Aorta (tissue), 5 donors: ENCODE measurements around the gene SLC25A31. TPM values are rescaled to one million over a fixed set of nuclear protein-coding genes. Genes with fewer than 3 reads are reported as not detected.
A peak's percentile ranks its signal among the peaks of the same experiment; 100 is the strongest.

Experiments
- ATAC-seq: fragments of 200-7000 bp; cut with Tn5 transposase; one replicate; pipeline ENCODE4 v1.9.1; 2022; ENCODE audit warnings: moderate library complexity; ENCODE audit not compliant: low FRiP score
- DNase-seq, 2 donors: peaks; one replicate each; pipeline ENCODE4 v3.0.0-alpha.2; 2020
- H3K27ac ChIP-seq, 2 donors: one replicate each; pipeline ENCODE4 v1.5.1; 2013; ENCODE audit warnings: low read length in 2 of 2, mild to moderate bottlenecking in 2 of 2, moderate library complexity in 2 of 2, control low read depth in 1 of 2, inconsistent platforms in 1 of 2, low read depth in 1 of 2
- H3K27me3 ChIP-seq, 2 donors: one replicate each; pipeline ENCODE4 v1.6.1; 2013; ENCODE audit warnings: control low read depth in 1 of 2, low read length in 1 of 2, mild to moderate bottlenecking in 1 of 2, moderate library complexity in 1 of 2; ENCODE audit not compliant: insufficient read depth in 2 of 2, control insufficient read depth in 1 of 2
- H3K36me3 ChIP-seq, 2 donors: one replicate each; pipeline ENCODE4 v1.6.1; 2013; ENCODE audit warnings: control low read depth in 1 of 2, low read length in 1 of 2, mild to moderate bottlenecking in 1 of 2; ENCODE audit not compliant: insufficient read depth in 2 of 2, control insufficient read depth in 1 of 2
- H3K4me1 ChIP-seq, 2 donors: one replicate each; pipeline ENCODE4 v1.6.1; 2013; ENCODE audit warnings: low read length in 2 of 2, control low read depth in 1 of 2, mild to moderate bottlenecking in 1 of 2, moderate library complexity in 1 of 2; ENCODE audit not compliant: insufficient read depth in 2 of 2, control insufficient read depth in 1 of 2
- H3K4me3 ChIP-seq, 2 donors: one replicate each; pipeline ENCODE4 v1.5.1; 2013; ENCODE audit warnings: low read length in 2 of 2, control low read depth in 1 of 2, mild to moderate bottlenecking in 1 of 2
- H3K9me3 ChIP-seq: one replicate; pipeline ENCODE4 v1.6.1; 2013; ENCODE audit warnings: mild to moderate bottlenecking, low read length; ENCODE audit not compliant: control insufficient read depth
- WGBS, 2 donors: extraction: QIAGEN DNeasy Blood & Tissue Kit; methylation state at CpG; one replicate each; pipeline ENCODE4 v1.1.7; 2013; 5-methylcytosine and 5-hydroxymethylcytosine counted together
- intact Hi-C, 2 donors: fragments of 100-400 bp; cut with DNase I; formaldehyde crosslinking; loops; one replicate each; pipeline versions ENCODE4 v1.14.2 to v1.15.0; 2022
- long read RNA-seq, 2 donors: library from polyadenylated mRNA; unstranded; transcript quantifications; one replicate each; pipeline ENCODE4 v2.0.0, GENCODE V29; 2020 to 2021
- polyA plus RNA-seq, 2 donors: library from polyadenylated mRNA; stranded (reverse); fragments of 200-250 nt; gene quantifications; one replicate each; pipeline ENCODE4 v1.2.3, GENCODE V29; 2013
- total RNA-seq, 2 donors: library from RNA; stranded (reverse); fragmentation: NEBNext Ultra II Directional; extraction: Animal tissue kit (Norgen Biotek cat#: 25700); gene quantifications; one replicate each; pipeline ENCODE4 v1.2.1, GENCODE V29; 2021
- donor health status: healthy with polysubstance abuse.
- donor health status: Bipolar disorder and iron deficiency.
- donor health status: DM: no; HTN: no; CAD: no.
- donor health status: DM: no; HTN: no; CAD: no.
- donor health status: DM: yes; HTN: yes; CAD: no.

Gene SLC25A31
- total RNA-seq (not detected), polyA plus RNA-seq (not detected)
- long read RNA-seq, donor 1, result 0 reads
- long read RNA-seq, donor 2, result 0 reads

- no peak within 1 kb of the TSS for H3K27ac ChIP-seq
- DNase-seq (peak in 1 of 2 donors; percentile 71), ATAC-seq (peak; percentile 41)
- intact Hi-C loops, result no loop called here
- H3K9me3 ChIP-seq, result no peaks in the 10 kb centered on the region
- no peaks in the 10 kb centered on the region for H3K36me3 ChIP-seq
- no peak within 1 kb of the TSS for H3K4me3 ChIP-seq
- WGBS, 2 donors, result 95 to 96% methylated on average over 64 of the region's 64 CpGs
- H3K4me1 ChIP-seq, result no peaks in the 10 kb centered on the region
- no peaks in the 10 kb centered on the region for H3K27me3 ChIP-seq
Measured at GRCh38 chr4:127730142-127730913, at the start of gene SLC25A31. Gene SLC25A31 (plus strand): TSS chr4:127730400. CDS start chr4:127730546, 146 bp downstream.

- Histone ChIP-seq H3K36me3 (no peaks in the 10 kb centered on the region), H3K27me3 (no peaks in the 10 kb centered on the region), H3K4me3 (no peak overlapping the region), H3K4me1 (no peaks in the 10 kb centered on the region), H3K27ac (no peak overlapping the region), H3K9me3 (no peaks in the 10 kb centered on the region)
- ATAC-seq (no peak), DNase-seq (no peak)
- intact Hi-C loops, result no loop called here
Measured at GRCh38 chr4:127685292-127685691, 44.9 kb upstream of the SLC25A31 start.

GRCh38 chr4:127686658-127687057, 43.5 kb upstream of the SLC25A31 start:
- ATAC-seq, result no peak
- intact Hi-C loops, result no loop called here
- H3K36me3 ChIP-seq, result no peaks in the 10 kb centered on the region
- H3K4me3 ChIP-seq, result no peak overlapping the region
- DNase-seq, result no peak
- no peaks in the 10 kb centered on the region for H3K9me3 ChIP-seq
- 79 to 83% methylated on average over 2 of the region's 2 CpGs for WGBS, 2 donors
- no peaks in the 10 kb centered on the region for H3K4me1 ChIP-seq
- H3K27ac ChIP-seq, result no peak overlapping the region
- no peaks in the 10 kb centered on the region for H3K27me3 ChIP-seq

GRCh38 chr4:127687580-127687979, 42.6 kb upstream of the SLC25A31 start:
- no peaks in the 10 kb centered on the region for H3K27me3 ChIP-seq
- DNase-seq (no peak), ATAC-seq (no peak)
- no peaks in the 10 kb centered on the region for H3K36me3 ChIP-seq
- H3K4me1 ChIP-seq, result no peaks in the 10 kb centered on the region
- H3K4me3 ChIP-seq, result no peak overlapping the region
- H3K9me3 ChIP-seq, result no peaks in the 10 kb centered on the region
- WGBS, 2 donors, result 83 to 84% methylated on average over 7 of the region's 7 CpGs
- intact Hi-C loops, result no loop called here
- no peak overlapping the region for H3K27ac ChIP-seq

GRCh38 chr4:127698789-127699200, 31.4 kb upstream of the SLC25A31 start:
- WGBS, 2 donors, result 45 to 64% methylated on average over 4 of the region's 4 CpGs
- H3K9me3 ChIP-seq, result no peaks in the 10 kb centered on the region
- no peaks in the 10 kb centered on the region for H3K4me1 ChIP-seq
- no peak for ATAC-seq
- DNase-seq, result no peak
- H3K36me3 ChIP-seq, result no peaks in the 10 kb centered on the region
- intact Hi-C loops, result no loop called here
- H3K27me3 ChIP-seq, result no peaks in the 10 kb centered on the region
- no peak overlapping the region for H3K27ac ChIP-seq
- H3K4me3 ChIP-seq, result no peak overlapping the region

GRCh38 chr4:127708985-127709384, 21.2 kb upstream of the SLC25A31 start:
- no peaks in the 10 kb centered on the region for H3K27me3 ChIP-seq
- intact Hi-C loops, result no loop called here
- H3K9me3 ChIP-seq, result no peaks in the 10 kb centered on the region
- no peaks in the 10 kb centered on the region for H3K4me1 ChIP-seq
- no peak overlapping the region for H3K4me3 ChIP-seq
- ATAC-seq, result no peak
- DNase-seq, result no peak
- no peak overlapping the region for H3K27ac ChIP-seq
- H3K36me3 ChIP-seq, result peaks cover 7 to 9% of the 10 kb centered on the region in 2 donors
- WGBS, 2 donors, result 62 to 70% methylated on average over 5 of the region's 5 CpGs

GRCh38 chr4:127709456-127709855, 20.7 kb upstream of the SLC25A31 start:
- intact Hi-C loops, result no loop called here
- no peak overlapping the region for H3K4me3 ChIP-seq
- no peaks in the 10 kb centered on the region for H3K27me3 ChIP-seq
- no peaks in the 10 kb centered on the region for H3K4me1 ChIP-seq
- 78 to 80% methylated on average over 3 of the region's 3 CpGs for WGBS, 2 donors
- no peak for DNase-seq
- peaks cover 7 to 9% of the 10 kb centered on the region in 2 donors for H3K36me3 ChIP-seq
- no peaks in the 10 kb centered on the region for H3K9me3 ChIP-seq
- no peak overlapping the region for H3K27ac ChIP-seq
- no peak for ATAC-seq

- Histone ChIP-seq H3K36me3 (no peaks in the 10 kb centered on the region), H3K4me3 (no peak overlapping the region), H3K27me3 (no peaks in the 10 kb centered on the region), H3K27ac (no peak overlapping the region), H3K9me3 (no peaks in the 10 kb centered on the region), H3K4me1 (no peaks in the 10 kb centered on the region)
- ATAC-seq, result no peak
- intact Hi-C loops, result no loop called here
- no peak for DNase-seq
- 94% methylated on average over 19 of the region's 19 CpGs for WGBS, 2 donors
Measured at GRCh38 chr4:127731406-127731805, 1.2 kb downstream of the SLC25A31 start.

GRCh38 chr4:127732623-127733328, 2.6 kb downstream of the SLC25A31 start:
- ATAC-seq, result no peak
- intact Hi-C loops, result loop anchor here (1.0 to 2.0 kb wide), 2 partner anchors 124 to 127 kb away; no protein-coding TSS in a partner anchor

More at GRCh38 chr4:127732623-127733328, 2.6 kb downstream of the SLC25A31 start:
- H3K4me3 ChIP-seq, result no peak overlapping the region
- H3K4me1 ChIP-seq, result no peaks in the 10 kb centered on the region
- no peak for DNase-seq
- no peaks in the 10 kb centered on the region for H3K9me3 ChIP-seq
- no peaks in the 10 kb centered on the region for H3K36me3 ChIP-seq
- H3K27ac ChIP-seq, result no peak overlapping the region
- H3K27me3 ChIP-seq, result no peaks in the 10 kb centered on the region
- WGBS, 2 donors, result 13 to 14% methylated on average over 8 of the region's 8 CpGs
